Thyroid gland (tissue), 4 donors: ENCODE results near the gene OBI1.

ENCODE experiments used
- POLR2A ChIP-seq, 2 donors: fragments of 450-650 bp; IDR thresholded peaks; one replicate each; pipeline ENCODE4 v1.6.1; 2017; ENCODE audit warnings: antibody characterized with exemption in 2 of 2, mild to moderate bottlenecking in 2 of 2, moderate library complexity in 1 of 2
- TF ChIP-seq, protein P1 (sequence below), 6 experiments: fragments of 200-600 bp in 3 of 6; fragments of 450-650 bp in 3 of 6; sonication (generic) in 3 of 6; IDR thresholded peaks; one replicate each; pipeline ENCODE4 v1.5.1; 2016 to 2019; ENCODE audit warnings: antibody characterized with exemption in 6 of 6, mild to moderate bottlenecking in 2 of 6, inconsistent platforms in 1 of 6, moderate library complexity in 1 of 6

DNA sequence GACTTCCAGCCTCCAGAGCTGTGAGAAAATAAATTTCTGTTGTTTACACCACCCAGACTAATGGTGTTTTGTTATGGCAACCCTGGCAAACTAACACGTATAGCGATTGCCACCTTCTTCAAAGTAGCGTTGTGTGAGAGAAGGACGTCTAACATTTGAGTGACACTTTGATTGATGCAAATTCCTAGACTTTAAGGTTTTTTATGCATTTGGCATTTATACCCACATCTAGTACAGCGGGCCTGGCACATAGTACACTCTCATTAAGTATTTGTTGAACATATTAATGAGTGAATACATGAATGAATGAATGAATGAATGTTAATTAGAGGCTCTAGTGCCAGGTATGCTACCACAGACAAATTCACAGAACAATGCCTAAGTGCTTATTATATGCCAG, 92.3 kb downstream of the OBI1 start:
- TF ChIP-seq, protein P1, sequence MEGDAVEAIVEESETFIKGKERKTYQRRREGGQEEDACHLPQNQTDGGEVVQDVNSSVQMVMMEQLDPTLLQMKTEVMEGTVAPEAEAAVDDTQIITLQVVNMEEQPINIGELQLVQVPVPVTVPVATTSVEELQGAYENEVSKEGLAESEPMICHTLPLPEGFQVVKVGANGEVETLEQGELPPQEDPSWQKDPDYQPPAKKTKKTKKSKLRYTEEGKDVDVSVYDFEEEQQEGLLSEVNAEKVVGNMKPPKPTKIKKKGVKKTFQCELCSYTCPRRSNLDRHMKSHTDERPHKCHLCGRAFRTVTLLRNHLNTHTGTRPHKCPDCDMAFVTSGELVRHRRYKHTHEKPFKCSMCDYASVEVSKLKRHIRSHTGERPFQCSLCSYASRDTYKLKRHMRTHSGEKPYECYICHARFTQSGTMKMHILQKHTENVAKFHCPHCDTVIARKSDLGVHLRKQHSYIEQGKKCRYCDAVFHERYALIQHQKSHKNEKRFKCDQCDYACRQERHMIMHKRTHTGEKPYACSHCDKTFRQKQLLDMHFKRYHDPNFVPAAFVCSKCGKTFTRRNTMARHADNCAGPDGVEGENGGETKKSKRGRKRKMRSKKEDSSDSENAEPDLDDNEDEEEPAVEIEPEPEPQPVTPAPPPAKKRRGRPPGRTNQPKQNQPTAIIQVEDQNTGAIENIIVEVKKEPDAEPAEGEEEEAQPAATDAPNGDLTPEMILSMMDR (IDR thresholded peaks at IDR 0.05) = no peak
- TF ChIP-seq POLR2A (IDR thresholded peaks at IDR 0.05) = no peak
